Heart right ventricle (tissue), 16 donors: Measurements from ENCODE around the gene AQP6. TPM values are rescaled to one million over a fixed set of nuclear protein-coding genes. Genes with fewer than 3 reads are reported as not detected.
A peak's percentile ranks its signal among the peaks of the same experiment; 100 is the strongest.

Experiments
- ATAC-seq, 8 donors: fragments of 200-7000 bp; cut with Tn5 transposase; one replicate each; pipeline ENCODE4 v1.9.1; 2020; ENCODE audit warnings: mild to moderate bottlenecking in 8 of 8, moderate library complexity in 8 of 8, moderate number of reproducible peaks in 1 of 8
- DNase-seq, 2 donors: peaks; one replicate each; pipeline ENCODE4 v3.0.0-alpha.2; 2020
- H3K27ac ChIP-seq, 10 donors: fragments of 200-600 bp; sonication (generic) in 2 of 10; one replicate each; pipeline versions ENCODE4 v1.5.0 to v1.8.0; 2020 to 2022; ENCODE audit warnings: mild to moderate bottlenecking in 3 of 10
- H3K27me3 ChIP-seq, 7 donors: fragments of 200-600 bp; one replicate each; pipeline ENCODE4 v1.8.0; 2021 to 2022; ENCODE audit warnings: mild to moderate bottlenecking in 2 of 7
- H3K36me3 ChIP-seq, 9 donors: fragments of 200-600 bp; sonication (generic) in 1 of 9; one replicate each; pipeline versions ENCODE4 v1.5.0 to v1.8.0; 2020 to 2022; ENCODE audit warnings: mild to moderate bottlenecking in 2 of 9
- H3K4me1 ChIP-seq, 9 donors: fragments of 200-600 bp; sonication (generic) in 1 of 9; one replicate each; pipeline versions ENCODE4 v1.5.0 to v1.8.0; 2020 to 2022; ENCODE audit warnings: mild to moderate bottlenecking in 4 of 9
- H3K4me3 ChIP-seq, 10 donors: fragments of 200-600 bp; sonication (generic) in 2 of 10; one replicate each; pipeline versions ENCODE4 v1.5.0 to v1.8.0; 2020 to 2022; ENCODE audit warnings: mild to moderate bottlenecking in 7 of 10, moderate library complexity in 2 of 10
- H3K9me3 ChIP-seq, 11 donors: fragments of 200-600 bp in 10 of 11; sonication (generic) in 2 of 11; one replicate each; pipeline versions ENCODE4 v1.5.0 to v1.8.0; 2013 to 2022; ENCODE audit warnings: mild to moderate bottlenecking in 2 of 11, control low read depth in 1 of 11, moderate library complexity in 1 of 11
- WGBS, 2 donors: extraction: QIAGEN DNeasy Blood & Tissue Kit; methylation state at CpG; one replicate each; pipeline ENCODE4 v1.1.7; 2013; ENCODE audit warnings: inconsistent platforms in 1 of 2; 5-methylcytosine and 5-hydroxymethylcytosine counted together
- intact Hi-C, 10 donors: fragments of 100-400 bp; cut with DNase I; formaldehyde crosslinking; loops; one replicate each; pipeline versions ENCODE4 v1.11.1 to v1.14.2; 2022
- polyA plus RNA-seq, 2 donors: library from polyadenylated mRNA; stranded (reverse); fragments of 200-250 nt; gene quantifications; one replicate each; pipeline ENCODE4 v1.2.3, GENCODE V29; 2013
- total RNA-seq, 10 donors: library from RNA; stranded (reverse); fragmentation: NEBNext Ultra II Directional in 3 of 10; extraction: Animal tissue kit (Norgen Biotek cat#: 25700) in 3 of 10; gene quantifications; one replicate each; pipeline versions ENCODE4 v1.2.1 to v1.2.4, GENCODE V29; 2021 to 2023
- TF ChIP-seq, protein P1 (sequence below), 9 donors: fragments of 200-600 bp; sonication (generic) in 2 of 9; IDR thresholded peaks; one replicate each; pipeline versions ENCODE4 v1.5.0 to v1.8.0; 2021 to 2022; ENCODE audit warnings: antibody characterized with exemption in 9 of 9, mild to moderate bottlenecking in 5 of 9, moderate library complexity in 1 of 9
- donor health status: Arrhythmogenic right ventricular cardiomyopathy.
- donor health status: ischemic (EF 13 %, LVEDD 7.1; RV severe dilation, severe dysfunction).
- donor health status: healthy with polysubstance abuse.
- donor health status: DM: no; HTN: yes; CAD: no.
- donor health status: DM: no; HTN: no; CAD: no.
- donor health status: ischemic (EF 25% LVEDD 6.9; RV normal size, moderate dysfunction).
- donor health status: ischemic (EF 25% LVEDD 5.7; RV mildly dilated, moderate dysfunction).
- donor health status: healthy.
- donor health status: DM: yes; HTN: yes; CAD: no.
- donor health status: Ischemic cardiomyopathy.
- donor health status: ischemic (EF 35%, LVEDD 5.7; RV mildly dilated, moderate dysfunction).
- donor health status: nonischemic (EF 11% LVEDD 7.7; RV severe dilation, severe dysfunction).
- donor health status: DM: yes; HTN: yes; CAD: no.
- donor health status: PGD.
- donor health status: ischemic (EF 29% LVEDD 5.4; RV normal size, mild dysfunction).
- donor health status: nonischemic (EF 23%, LVEDD 6.1; RV moderate dilation, normal function).

The AQP6 gene
- total and polyA plus RNA-seq, 12 donors: 0.06 to 0.15 TPM; not detected in 10

DNA sequence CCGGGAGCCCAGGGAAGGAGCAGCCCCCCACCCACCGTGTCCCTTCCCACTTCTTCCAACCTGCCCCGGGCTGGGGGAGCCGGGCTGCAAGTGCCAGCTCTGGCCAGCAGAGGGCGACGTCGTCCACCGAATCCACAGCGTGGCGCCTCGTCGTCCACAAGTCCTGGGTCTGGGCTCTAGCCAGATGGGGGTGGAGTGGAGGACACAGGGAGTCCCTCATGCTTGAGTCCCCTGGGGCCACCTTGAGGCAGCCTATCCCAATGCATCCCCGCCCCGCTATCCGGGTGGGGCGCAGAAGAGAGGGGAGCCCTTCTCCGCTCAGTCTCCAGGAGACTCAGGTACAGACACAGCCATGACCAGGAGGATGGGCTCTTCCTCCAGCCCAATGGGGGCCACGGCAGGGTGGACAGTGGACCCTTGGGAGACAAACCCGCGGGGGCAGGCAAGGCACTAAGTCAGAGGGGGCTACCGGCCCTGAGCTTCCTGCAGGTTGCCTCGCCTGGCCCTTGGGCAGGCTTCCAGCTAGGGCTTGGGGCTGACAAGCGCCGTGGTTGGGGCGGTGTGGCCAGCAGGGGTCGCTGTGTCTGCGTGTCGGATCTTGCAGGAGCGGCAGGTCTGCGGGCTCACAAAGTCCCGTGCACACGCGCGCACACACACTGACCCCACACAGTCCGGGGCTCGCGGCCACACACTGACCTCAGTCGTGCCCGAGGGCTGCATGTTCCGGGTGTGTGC lies 5.5 kb upstream of the AQP6 start:
- Histone ChIP-seq H3K27ac (no peak overlapping the region), H3K4me1 (peaks cover 5 to 26% (median 9%) of the 10 kb centered on the region in 9 donors), H3K9me3 (no peaks in the 10 kb centered on the region), H3K4me3 (peak overlapping the region in 9 of 10 donors; percentile 26 to 50 (median 42)), H3K27me3 (peaks cover 0 to 69% (median 27%) of the 10 kb centered on the region in 7 donors), H3K36me3 (no peaks in the 10 kb centered on the region)
- intact Hi-C loops: loop anchor here (1.0 to 10.0 kb wide), 12 partner anchors 88 to 300 kb away; partner anchors contain the start of gene ASIC1 (in 6 of the 10)
- 2% methylated on average over 40 of the region's 40 CpGs for WGBS, 2 donors
- TF ChIP-seq, protein P1, sequence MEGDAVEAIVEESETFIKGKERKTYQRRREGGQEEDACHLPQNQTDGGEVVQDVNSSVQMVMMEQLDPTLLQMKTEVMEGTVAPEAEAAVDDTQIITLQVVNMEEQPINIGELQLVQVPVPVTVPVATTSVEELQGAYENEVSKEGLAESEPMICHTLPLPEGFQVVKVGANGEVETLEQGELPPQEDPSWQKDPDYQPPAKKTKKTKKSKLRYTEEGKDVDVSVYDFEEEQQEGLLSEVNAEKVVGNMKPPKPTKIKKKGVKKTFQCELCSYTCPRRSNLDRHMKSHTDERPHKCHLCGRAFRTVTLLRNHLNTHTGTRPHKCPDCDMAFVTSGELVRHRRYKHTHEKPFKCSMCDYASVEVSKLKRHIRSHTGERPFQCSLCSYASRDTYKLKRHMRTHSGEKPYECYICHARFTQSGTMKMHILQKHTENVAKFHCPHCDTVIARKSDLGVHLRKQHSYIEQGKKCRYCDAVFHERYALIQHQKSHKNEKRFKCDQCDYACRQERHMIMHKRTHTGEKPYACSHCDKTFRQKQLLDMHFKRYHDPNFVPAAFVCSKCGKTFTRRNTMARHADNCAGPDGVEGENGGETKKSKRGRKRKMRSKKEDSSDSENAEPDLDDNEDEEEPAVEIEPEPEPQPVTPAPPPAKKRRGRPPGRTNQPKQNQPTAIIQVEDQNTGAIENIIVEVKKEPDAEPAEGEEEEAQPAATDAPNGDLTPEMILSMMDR (IDR thresholded peaks at IDR 0.05): peak; percentile 68 to 90 (median 78)
- ATAC-seq: peak; percentile 72 to 90 (median 84)
- DNase-seq: peak; percentile 88 to 93

- Histone ChIP-seq H3K27ac (no peak overlapping the region), H3K4me1 (peaks cover 5 to 20% (median 9%) of the 10 kb centered on the region in 9 donors), H3K27me3 (peaks cover 0 to 63% (median 27%) of the 10 kb centered on the region in 7 donors), H3K36me3 (no peaks in the 10 kb centered on the region), H3K4me3 (peak overlapping the region in 8 of 10 donors; percentile 27 to 50 (median 42)), H3K9me3 (no peaks in the 10 kb centered on the region)
- intact Hi-C loops: loop anchor here (1.0 to 10.0 kb wide), 12 partner anchors 87 to 299 kb away; partner anchors contain the start of gene ASIC1 (in 6 of the 10)
- TF ChIP-seq, protein P1 (IDR thresholded peaks at IDR 0.05): no peak
- ATAC-seq: peak in 1 of 8 donors; percentile 4
- DNase-seq: no peak
- WGBS, 2 donors: 32 to 37% methylated on average over 15 of the region's 15 CpGs
Observed at GRCh38 chr12:49967777-49968250, 4.9 kb upstream of the AQP6 start.

DNA sequence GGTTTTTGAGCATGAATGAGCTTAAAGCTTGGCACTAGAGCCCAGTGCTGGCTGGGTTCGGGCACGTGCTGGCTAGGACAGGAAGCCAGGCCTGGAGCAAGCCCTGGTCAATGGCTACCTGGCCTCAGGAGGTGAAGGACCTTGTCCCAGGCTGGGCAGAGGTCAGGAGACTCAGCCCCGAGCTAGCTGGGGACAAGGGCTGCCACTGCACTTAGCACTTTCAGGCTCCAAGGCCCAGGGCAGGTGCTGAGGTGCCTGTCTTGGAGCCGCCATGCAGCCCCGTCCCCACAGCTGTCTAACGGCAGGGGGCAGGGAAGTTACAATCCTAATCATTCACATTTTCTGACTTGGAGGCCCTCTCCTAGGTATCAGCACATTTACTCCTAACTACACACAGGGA lies 4.3 kb upstream of the AQP6 start:
- DNase-seq: no peak
- TF ChIP-seq, protein P1 (IDR thresholded peaks at IDR 0.05): no peak
- Histone ChIP-seq H3K4me1 (peaks cover 5 to 14% (median 9%) of the 10 kb centered on the region in 9 donors), H3K9me3 (no peaks in the 10 kb centered on the region), H3K27me3 (peaks cover 0 to 56% (median 29%) of the 10 kb centered on the region in 7 donors), H3K36me3 (no peaks in the 10 kb centered on the region), H3K27ac (no peak overlapping the region), H3K4me3 (no peak overlapping the region)
- intact Hi-C loops: loop anchor here (5.0 to 10.0 kb wide), 6 partner anchors 89 to 299 kb away; partner anchors contain the start of gene ASIC1 (in 5 of the 10)
- ATAC-seq: no peak
- WGBS, 2 donors: 88 to 97% methylated on average over 6 of the region's 6 CpGs

DNA sequence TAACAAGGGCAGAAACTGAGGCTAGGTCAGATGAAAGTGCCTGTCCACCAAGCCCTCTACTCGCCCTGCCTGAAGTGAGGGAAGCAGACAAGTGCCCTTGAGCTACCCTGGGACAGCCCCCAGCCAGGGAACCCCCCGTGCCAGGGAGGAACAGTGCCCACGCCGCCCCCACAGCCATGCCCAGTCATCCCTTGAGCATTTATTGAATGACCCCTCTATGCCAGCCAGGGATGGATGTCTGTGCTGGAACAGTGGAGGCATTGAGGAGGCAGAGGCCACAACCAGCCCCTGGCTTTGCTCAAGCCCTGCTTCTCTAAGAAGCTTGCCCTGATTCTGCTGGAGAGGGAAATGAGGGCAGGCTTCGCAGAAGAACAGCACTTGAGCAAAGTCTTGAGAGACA lies 3.7 kb upstream of the AQP6 start:
- Histone ChIP-seq H3K9me3 (no peaks in the 10 kb centered on the region), H3K27me3 (peaks cover 0 to 51% (median 32%) of the 10 kb centered on the region in 7 donors), H3K4me1 (peaks cover 5 to 15% (median 9%) of the 10 kb centered on the region in 9 donors), H3K36me3 (no peaks in the 10 kb centered on the region), H3K4me3 (no peak overlapping the region), H3K27ac (no peak overlapping the region)
- intact Hi-C loops: loop anchor here (5.0 to 10.0 kb wide), 6 partner anchors 88 to 298 kb away; partner anchors contain the start of gene ASIC1 (in 5 of the 10)
- TF ChIP-seq, protein P1 (IDR thresholded peaks at IDR 0.05): no peak
- DNase-seq: no peak
- ATAC-seq: no peak
- 82 to 89% methylated on average over 5 of the region's 5 CpGs for WGBS, 2 donors
